ENCODE measurements around the gene C9orf43. TPM values are rescaled to one million over a fixed set of nuclear protein-coding genes. Genes with fewer than 3 reads are reported as not detected.

C9orf43 gene
- polyA plus RNA-seq, 4 donors = 0.42 to 0.81 (median 0.69) TPM; not detected in 1

GRCh38 chr9:113471566-113471965 is 61.0 kb downstream of the C9orf43 start:
- FAIRE-seq (no peak), DNase-seq (no peak)
- H3K27ac ChIP-seq (ENCODE audit: low read depth in 1 of 3, low read length in 2 of 3) = no peak overlapping the region
- H3K4me3 ChIP-seq (ENCODE audit: low read depth in 1 of 3, low read length in 3 of 3) = no peak overlapping the region
- peaks cover 0 to 12% (median 0%) of the 10 kb centered on the region in 3 donors for H3K36me3 ChIP-seq (ENCODE audit: control insufficient read depth in 3 of 3, insufficient read depth in 2 of 3, low read depth in 1 of 3, low read length in 3 of 3)
- H3K9me3 ChIP-seq (ENCODE audit: control insufficient read depth in 2 of 2, insufficient read depth in 1 of 2, low read depth in 1 of 2, low read length in 1 of 2) = no peaks in the 10 kb centered on the region
- H3K4me1 ChIP-seq (ENCODE audit: control insufficient read depth in 3 of 3, insufficient read depth in 2 of 3, low read depth in 1 of 3, low read length in 2 of 3) = no peaks in the 10 kb centered on the region
- H3K27me3 ChIP-seq (ENCODE audit: control insufficient read depth in 3 of 3, insufficient read depth in 3 of 3, low read length in 3 of 3) = no peaks in the 10 kb centered on the region
- 83 to 96% (median 87%) methylated on average over 6 of the region's 6 CpGs for WGBS, 3 donors

- H3K4me1 ChIP-seq (ENCODE audit: control insufficient read depth in 3 of 3, insufficient read depth in 2 of 3, low read depth in 1 of 3, low read length in 2 of 3) = no peaks in the 10 kb centered on the region
- DNase-seq = no peak
- no peak overlapping the region for H3K27ac ChIP-seq (ENCODE audit: low read depth in 1 of 3, low read length in 2 of 3)
- peaks cover 0 to 13% (median 0%) of the 10 kb centered on the region in 3 donors for H3K36me3 ChIP-seq (ENCODE audit: control insufficient read depth in 3 of 3, insufficient read depth in 2 of 3, low read depth in 1 of 3, low read length in 3 of 3)
- FAIRE-seq = no peak
- H3K9me3 ChIP-seq (ENCODE audit: control insufficient read depth in 2 of 2, insufficient read depth in 1 of 2, low read depth in 1 of 2, low read length in 1 of 2) = no peaks in the 10 kb centered on the region
- no peak overlapping the region for H3K4me3 ChIP-seq (ENCODE audit: low read depth in 1 of 3, low read length in 3 of 3)
- no peaks in the 10 kb centered on the region for H3K27me3 ChIP-seq (ENCODE audit: control insufficient read depth in 3 of 3, insufficient read depth in 3 of 3, low read length in 3 of 3)
- 94 to 98% (median 95%) methylated on average over 5 of the region's 5 CpGs for WGBS, 3 donors
Observed at GRCh38 chr9:113472199-113472598, 61.7 kb downstream of the C9orf43 start.

GRCh38 chr9:113474360-113475028 is 63.9 kb downstream of the C9orf43 start:
- no peaks in the 10 kb centered on the region for H3K9me3 ChIP-seq (ENCODE audit: control insufficient read depth in 2 of 2, insufficient read depth in 1 of 2, low read depth in 1 of 2, low read length in 1 of 2)
- no peaks in the 10 kb centered on the region for H3K27me3 ChIP-seq (ENCODE audit: control insufficient read depth in 3 of 3, insufficient read depth in 3 of 3, low read length in 3 of 3)
- H3K4me1 ChIP-seq (ENCODE audit: control insufficient read depth in 3 of 3, insufficient read depth in 2 of 3, low read depth in 1 of 3, low read length in 2 of 3) = peaks cover 0 to 6% (median 0%) of the 10 kb centered on the region in 3 donors
- H3K4me3 ChIP-seq (ENCODE audit: low read depth in 1 of 3, low read length in 3 of 3) = no peak overlapping the region
- peaks cover 0 to 23% (median 0%) of the 10 kb centered on the region in 3 donors for H3K36me3 ChIP-seq (ENCODE audit: control insufficient read depth in 3 of 3, insufficient read depth in 2 of 3, low read depth in 1 of 3, low read length in 3 of 3)
- WGBS, 3 donors = 68 to 78% (median 70%) methylated on average over 8 of the region's 8 CpGs
- DNase-seq (no peak), FAIRE-seq (no peak)
- H3K27ac ChIP-seq (ENCODE audit: low read depth in 1 of 3, low read length in 2 of 3) = no peak overlapping the region

GRCh38 chr9:113475031-113475430 is 64.5 kb downstream of the C9orf43 start:
- Histone ChIP-seq H3K36me3 (ENCODE audit: control insufficient read depth in 3 of 3, insufficient read depth in 2 of 3, low read depth in 1 of 3, low read length in 3 of 3) (peaks cover 0 to 25% (median 0%) of the 10 kb centered on the region in 3 donors), H3K4me3 (ENCODE audit: low read depth in 1 of 3, low read length in 3 of 3) (no peak overlapping the region), H3K27me3 (ENCODE audit: control insufficient read depth in 3 of 3, insufficient read depth in 3 of 3, low read length in 3 of 3) (no peaks in the 10 kb centered on the region), H3K9me3 (ENCODE audit: control insufficient read depth in 2 of 2, insufficient read depth in 1 of 2, low read depth in 1 of 2, low read length in 1 of 2) (no peaks in the 10 kb centered on the region), H3K27ac (ENCODE audit: low read depth in 1 of 3, low read length in 2 of 3) (no peak overlapping the region), H3K4me1 (ENCODE audit: control insufficient read depth in 3 of 3, insufficient read depth in 2 of 3, low read depth in 1 of 3, low read length in 2 of 3) (peaks cover 0 to 6% (median 0%) of the 10 kb centered on the region in 3 donors)
- no peak for DNase-seq
- no peak for FAIRE-seq
- 75 to 88% (median 77%) methylated on average over 2 of the region's 2 CpGs for WGBS, 3 donors

- 85 to 95% (median 92%) methylated on average over 4 of the region's 4 CpGs for WGBS, 3 donors
- Histone ChIP-seq H3K4me1 (ENCODE audit: control insufficient read depth in 3 of 3, insufficient read depth in 2 of 3, low read depth in 1 of 3, low read length in 2 of 3) (peaks cover 0 to 6% (median 0%) of the 10 kb centered on the region in 3 donors), H3K36me3 (ENCODE audit: control insufficient read depth in 3 of 3, insufficient read depth in 2 of 3, low read depth in 1 of 3, low read length in 3 of 3) (peaks cover 0 to 23% (median 0%) of the 10 kb centered on the region in 3 donors), H3K4me3 (ENCODE audit: low read depth in 1 of 3, low read length in 3 of 3) (no peak overlapping the region), H3K27ac (ENCODE audit: low read depth in 1 of 3, low read length in 2 of 3) (no peak overlapping the region), H3K27me3 (ENCODE audit: control insufficient read depth in 3 of 3, insufficient read depth in 3 of 3, low read length in 3 of 3) (no peaks in the 10 kb centered on the region), H3K9me3 (ENCODE audit: control insufficient read depth in 2 of 2, insufficient read depth in 1 of 2, low read depth in 1 of 2, low read length in 1 of 2) (no peaks in the 10 kb centered on the region)
- FAIRE-seq (no peak), DNase-seq (no peak)
Observed at GRCh38 chr9:113475992-113476391, 65.4 kb downstream of the C9orf43 start.

- Histone ChIP-seq H3K27me3 (ENCODE audit: control insufficient read depth in 3 of 3, insufficient read depth in 3 of 3, low read length in 3 of 3) (no peaks in the 10 kb centered on the region), H3K9me3 (ENCODE audit: control insufficient read depth in 2 of 2, insufficient read depth in 1 of 2, low read depth in 1 of 2, low read length in 1 of 2) (no peaks in the 10 kb centered on the region), H3K4me1 (ENCODE audit: control insufficient read depth in 3 of 3, insufficient read depth in 2 of 3, low read depth in 1 of 3, low read length in 2 of 3) (peaks cover 0 to 6% (median 0%) of the 10 kb centered on the region in 3 donors), H3K27ac (ENCODE audit: low read depth in 1 of 3, low read length in 2 of 3) (no peak overlapping the region), H3K4me3 (ENCODE audit: low read depth in 1 of 3, low read length in 3 of 3) (no peak overlapping the region), H3K36me3 (ENCODE audit: control insufficient read depth in 3 of 3, insufficient read depth in 2 of 3, low read depth in 1 of 3, low read length in 3 of 3) (peaks cover 0 to 21% (median 0%) of the 10 kb centered on the region in 3 donors)
- DNase-seq (no peak), FAIRE-seq (no peak)
- 52 to 74% (median 64%) methylated on average over 4 of the region's 4 CpGs for WGBS, 3 donors
Observed at GRCh38 chr9:113476511-113476916, 66.0 kb downstream of the C9orf43 start.

GRCh38 chr9:113477058-113477457 is 66.5 kb downstream of the C9orf43 start:
- H3K27ac ChIP-seq (ENCODE audit: low read depth in 1 of 3, low read length in 2 of 3) = no peak overlapping the region
- H3K36me3 ChIP-seq (ENCODE audit: control insufficient read depth in 3 of 3, insufficient read depth in 2 of 3, low read depth in 1 of 3, low read length in 3 of 3) = peaks cover 0 to 23% (median 0%) of the 10 kb centered on the region in 3 donors
- H3K9me3 ChIP-seq (ENCODE audit: control insufficient read depth in 2 of 2, insufficient read depth in 1 of 2, low read depth in 1 of 2, low read length in 1 of 2) = no peaks in the 10 kb centered on the region
- no peaks in the 10 kb centered on the region for H3K27me3 ChIP-seq (ENCODE audit: control insufficient read depth in 3 of 3, insufficient read depth in 3 of 3, low read length in 3 of 3)
- FAIRE-seq (no peak), DNase-seq (no peak)
- 42 to 79% (median 64%) methylated on average over 4 of the region's 4 CpGs for WGBS, 3 donors
- H3K4me3 ChIP-seq (ENCODE audit: low read depth in 1 of 3, low read length in 3 of 3) = no peak overlapping the region
- peaks cover 0 to 6% (median 0%) of the 10 kb centered on the region in 3 donors for H3K4me1 ChIP-seq (ENCODE audit: control insufficient read depth in 3 of 3, insufficient read depth in 2 of 3, low read depth in 1 of 3, low read length in 2 of 3)

- H3K4me3 ChIP-seq (ENCODE audit: low read depth in 1 of 3, low read length in 3 of 3) = no peak overlapping the region
- no peak overlapping the region for H3K27ac ChIP-seq (ENCODE audit: low read depth in 1 of 3, low read length in 2 of 3)
- DNase-seq = no peak
- no peaks in the 10 kb centered on the region for H3K9me3 ChIP-seq (ENCODE audit: control insufficient read depth in 2 of 2, insufficient read depth in 1 of 2, low read depth in 1 of 2, low read length in 1 of 2)
- H3K36me3 ChIP-seq (ENCODE audit: control insufficient read depth in 3 of 3, insufficient read depth in 2 of 3, low read depth in 1 of 3, low read length in 3 of 3) = peaks cover 0 to 26% (median 0%) of the 10 kb centered on the region in 3 donors
- H3K27me3 ChIP-seq (ENCODE audit: control insufficient read depth in 3 of 3, insufficient read depth in 3 of 3, low read length in 3 of 3) = no peaks in the 10 kb centered on the region
- WGBS, 3 donors = 88 to 93% (median 90%) methylated on average over 5 of the region's 5 CpGs
- no peak for FAIRE-seq
- H3K4me1 ChIP-seq (ENCODE audit: control insufficient read depth in 3 of 3, insufficient read depth in 2 of 3, low read depth in 1 of 3, low read length in 2 of 3) = peaks cover 0 to 6% (median 0%) of the 10 kb centered on the region in 3 donors
Observed at GRCh38 chr9:113477661-113478060, 67.1 kb downstream of the C9orf43 start.

Data from small intestine (tissue), 7 donors.